Epidermal melanocyte (primary cell): ENCODE results near the gene AUH.

Experiments
- DNase-seq: peaks from one replicate; pipeline ENCODE4 v3.0.0; 2011; ENCODE audit warnings: low spot score; ENCODE audit not compliant: insufficient read length

AUH gene

GRCh38 chr9:91248707-91249106 is 113.0 kb downstream of the AUH start:
- no peak for DNase-seq

- no peak for DNase-seq
Measured at GRCh38 chr9:91247278-91247677, 114.4 kb downstream of the AUH start.

GRCh38 chr9:91246846-91247245 is 114.9 kb downstream of the AUH start:
- DNase-seq, result no peak

GRCh38 chr9:91245431-91246313 is 116.0 kb downstream of the AUH start:
- no peak for DNase-seq

- DNase-seq, result no peak
Measured at GRCh38 chr9:91243029-91243428, 118.7 kb downstream of the AUH start.

- no peak for DNase-seq
Measured at GRCh38 chr9:91241909-91242308, 119.8 kb downstream of the AUH start.

GRCh38 chr9:91240596-91241165 is 121.0 kb downstream of the AUH start:
- DNase-seq, result no peak

GRCh38 chr9:91239367-91240111 is 122.2 kb downstream of the AUH start:
- no peak for DNase-seq

GRCh38 chr9:91234523-91234922 is 127.2 kb downstream of the AUH start:
- no peak for DNase-seq

GRCh38 chr9:91231619-91232018 is 130.1 kb downstream of the AUH start:
- no peak for DNase-seq

GRCh38 chr9:91223000-91223399 is 138.7 kb downstream of the AUH start:
- no peak for DNase-seq

- no peak for DNase-seq
Measured at GRCh38 chr9:91222457-91222856, 139.3 kb downstream of the AUH start.

- no peak for DNase-seq
Measured at GRCh38 chr9:91221332-91221731, 140.4 kb downstream of the AUH start.

GRCh38 chr9:91220491-91221135 is 141.1 kb downstream of the AUH start:
- no peak for DNase-seq

GRCh38 chr9:91220021-91220420 is 141.7 kb downstream of the AUH start:
- no peak for DNase-seq

- DNase-seq, result no peak
Measured at GRCh38 chr9:91219557-91219956, 142.2 kb downstream of the AUH start.

GRCh38 chr9:91217388-91217787 is 144.3 kb downstream of the AUH start:
- no peak for DNase-seq

GRCh38 chr9:91214867-91215266 is 146.9 kb downstream of the AUH start:
- no peak for DNase-seq

GRCh38 chr9:91214086-91214485 is 147.6 kb downstream of the AUH start:
- no peak for DNase-seq

- no peak for DNase-seq
Measured at GRCh38 chr9:91212596-91213243, 149.0 kb downstream of the AUH start.

GRCh38 chr9:91211919-91212318 is 149.8 kb downstream of the AUH start:
- no peak for DNase-seq
